ENCODE results near the gene WWC2.

WWC2 gene

DNA sequence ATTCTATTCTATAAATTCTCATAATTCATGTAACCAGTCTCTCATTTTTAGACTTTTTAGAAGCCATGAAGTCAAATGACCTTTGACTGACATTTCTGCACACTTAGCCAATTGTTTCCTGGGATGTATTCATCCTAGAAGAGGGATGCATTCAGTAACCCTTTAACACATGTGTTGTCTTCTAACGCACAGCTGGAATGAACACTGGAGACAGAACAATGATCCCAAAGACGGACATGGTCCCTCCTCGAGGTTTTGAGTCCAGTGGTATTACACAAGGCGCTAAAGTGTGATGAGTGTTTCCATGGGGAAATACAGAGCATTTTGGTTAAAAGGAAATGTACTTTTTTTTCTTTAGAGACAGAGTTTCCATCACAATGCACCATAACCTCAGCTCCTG lies 263.0 kb downstream of the WWC2 start:
- no peak for DNase-seq

DNA sequence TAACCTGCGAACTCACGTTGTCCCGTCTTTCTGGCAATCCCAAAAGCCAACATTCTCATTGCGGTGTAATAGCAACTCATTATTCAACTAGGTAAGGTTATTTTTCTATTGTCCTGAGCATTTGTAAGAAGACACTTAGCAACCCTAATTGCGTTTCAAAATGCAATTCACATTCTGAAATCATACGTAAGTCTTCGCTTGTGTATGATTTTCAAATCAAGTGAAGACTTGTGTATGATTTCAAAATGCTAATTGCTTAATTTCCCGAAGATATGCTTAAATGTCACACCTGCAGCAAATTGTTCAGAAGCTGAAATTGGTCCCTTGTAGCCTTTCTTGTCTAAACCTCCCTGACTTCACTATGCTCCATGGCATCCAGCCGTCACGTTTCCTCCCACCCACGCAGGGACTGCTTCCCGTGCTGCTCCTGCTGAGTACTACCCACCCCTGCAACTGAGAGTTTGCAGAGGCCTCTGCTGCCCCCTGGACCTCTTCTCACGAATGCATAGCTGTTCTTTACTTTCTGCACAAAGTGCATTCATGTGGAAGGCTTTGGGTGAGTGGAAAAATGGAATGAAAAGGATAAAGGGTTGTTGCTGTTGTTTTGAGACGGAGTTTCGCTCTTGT lies 264.0 kb downstream of the WWC2 start:
- DNase-seq = peak; percentile 40

DNA sequence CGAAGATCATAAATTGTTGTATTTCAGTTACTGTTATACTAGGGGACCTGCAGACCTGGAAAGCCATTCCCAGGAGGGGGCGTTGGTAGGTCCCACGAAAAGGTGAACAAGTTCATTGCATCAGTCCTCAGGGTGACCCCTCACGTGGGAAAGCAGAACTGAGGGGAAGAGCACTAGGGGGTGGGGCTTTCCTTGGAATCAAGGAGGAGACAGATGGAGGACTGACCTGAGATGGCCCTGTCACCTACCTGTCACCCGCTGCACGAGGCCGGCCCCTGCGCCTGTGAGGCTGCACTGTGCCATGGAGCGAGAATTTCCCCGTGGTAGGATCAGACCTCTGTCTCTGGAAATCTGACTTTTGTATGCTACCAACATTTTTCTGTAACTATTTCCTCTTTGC lies 265.0 kb downstream of the WWC2 start:
- no peak for DNase-seq

DNA sequence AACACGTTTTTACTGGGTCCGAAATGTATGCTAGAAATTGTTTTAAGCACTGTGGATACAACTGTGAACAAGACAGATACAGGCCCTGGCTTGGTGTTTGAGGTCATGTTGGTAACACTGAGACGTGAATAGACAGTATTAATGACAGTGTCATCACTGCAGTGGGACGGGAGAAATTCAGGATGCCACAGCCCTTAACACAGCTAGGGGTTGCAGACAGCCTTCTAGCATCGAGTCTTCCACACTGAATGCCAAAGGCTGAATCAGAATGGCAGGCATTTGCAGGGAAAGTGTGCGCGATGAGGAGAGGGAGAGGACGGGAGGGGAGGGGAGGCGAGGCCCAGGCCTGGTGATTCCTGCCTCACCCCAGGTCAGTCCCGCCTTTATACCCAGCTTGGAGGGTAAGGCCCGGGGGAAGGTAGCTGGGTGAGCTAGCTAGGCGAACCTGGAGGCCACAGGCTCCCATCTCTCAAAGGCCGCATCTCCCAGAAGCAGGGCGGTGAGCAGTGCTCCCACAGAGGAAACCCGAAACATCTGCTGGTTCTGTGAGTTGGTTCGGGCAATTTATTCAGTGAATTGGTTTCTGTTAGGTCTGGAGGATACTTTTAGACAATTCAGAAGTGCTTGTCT lies 267.3 kb downstream of the WWC2 start:
- DNase-seq = no peak

DNA sequence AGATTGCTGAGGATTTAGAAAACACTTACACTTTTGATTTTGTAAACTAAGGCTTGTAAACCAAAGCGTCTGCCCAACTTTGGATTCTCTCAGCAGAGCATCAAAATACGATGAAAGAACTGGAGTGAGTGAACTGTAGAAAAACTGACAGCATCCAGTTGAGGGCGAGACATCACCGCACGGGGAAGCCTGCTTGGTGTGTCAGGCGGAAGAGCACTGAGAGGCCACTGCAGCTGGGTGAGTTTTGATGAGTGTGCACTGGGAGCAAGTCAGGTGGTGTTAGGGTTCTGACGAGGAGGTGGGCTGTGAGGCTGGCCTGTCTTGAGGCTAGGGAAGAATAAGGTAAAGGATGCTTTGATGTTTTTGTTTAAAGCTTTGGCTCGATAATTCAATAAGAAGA lies 270.0 kb downstream of the WWC2 start:
- DNase-seq = no peak
